Neural cell (in vitro differentiated cells): ENCODE results near the gene CPNE4.

Experiments used
- CTCF ChIP-seq: fragments of 450-650 bp; IDR thresholded peaks from 2 replicates; pipeline ENCODE4 v1.5.1; 2014; ENCODE audit warnings: antibody characterized with exemption, mild to moderate bottlenecking, moderate library complexity; ENCODE audit not compliant: poor library complexity, severe bottlenecking
- EZH2 ChIP-seq: fragments of 200-600, 300-800 bp; shearing (Covaris generic), sonication (generic); IDR thresholded peaks from 2 replicates; pipeline ENCODE4 v1.6.1; 2014; ENCODE audit warnings: antibody characterized with exemption, low read length, borderline replicate concordance, mild to moderate bottlenecking; ENCODE audit not compliant: insufficient read depth, poor library complexity, severe bottlenecking
- POLR2AphosphoS5 ChIP-seq: IDR thresholded peaks from 2 replicates; pipeline ENCODE4 v1.6.1; 2012
- SMC3 ChIP-seq: fragments of 450-650 bp; conservative IDR thresholded peaks from 2 replicates; pipeline ENCODE4 v1.6.1; 2014; ENCODE audit warnings: antibody characterized with exemption, mild to moderate bottlenecking, moderate library complexity; ENCODE audit not compliant: poor library complexity
- TAF1 ChIP-seq: IDR thresholded peaks from 2 replicates; pipeline ENCODE4 v1.6.1; 2012; ENCODE audit warnings: low read depth

GRCh38 chr3:132001999-132002398 is 32.8 kb downstream of the CPNE4 start:
- no peak for TF ChIP-seq SMC3
- TF ChIP-seq EZH2: no peak
- no peak for TF ChIP-seq CTCF
- no peak for TF ChIP-seq POLR2AphosphoS5
- TF ChIP-seq TAF1: no peak
